Ovary (tissue), 9 donors: ENCODE measurements around the gene MX1. TPM values are rescaled to one million over a fixed set of nuclear protein-coding genes. Genes with fewer than 3 reads are reported as not detected.

ENCODE experiments used
- DNase-seq, 5 donors: peaks; one replicate each; pipeline ENCODE4 v3.0.0-alpha.2; 2019 to 2020
- H3K27ac ChIP-seq, 2 donors: fragments of 200-600 bp; one replicate each; pipeline versions ENCODE4 v1.5.1 to v1.8.0; 2019 to 2022
- H3K27me3 ChIP-seq: fragments of 200-600 bp; one replicate; pipeline ENCODE4 v1.8.0; 2022
- H3K36me3 ChIP-seq: fragments of 200-600 bp; sonication (generic); one replicate; pipeline ENCODE4 v1.5.1; 2019
- H3K4me1 ChIP-seq: one replicate; pipeline ENCODE4 v1.8.1; 2013; ENCODE audit warnings: mild to moderate bottlenecking, moderate library complexity; ENCODE audit not compliant: insufficient read depth
- H3K4me3 ChIP-seq: fragments of 200-600 bp; sonication (generic); one replicate; pipeline ENCODE4 v1.5.1; 2017
- H3K9me3 ChIP-seq, 2 donors: fragments of 200-600 bp in 1 of 2; sonication (generic) in 1 of 2; one replicate each; pipeline versions ENCODE4 v1.5.1 to v1.8.1; 2013 to 2019; ENCODE audit warnings: mild to moderate bottlenecking in 1 of 2, moderate library complexity in 1 of 2
- CTCF ChIP-seq, 3 donors: fragments of 450-650 bp in 2 of 3; fragments of 200-600 bp in 1 of 3; IDR thresholded peaks; one replicate each; pipeline versions ENCODE4 v1.5.1 to v1.8.0; 2016 to 2022; ENCODE audit warnings: antibody characterized with exemption in 3 of 3, mild to moderate bottlenecking in 1 of 3
- EP300 ChIP-seq: sonication (generic); formaldehyde crosslinking; IDR thresholded peaks from one replicate; pipeline ENCODE4 v1.6.1; 2017; ENCODE audit warnings: antibody characterized with exemption
- POLR2A ChIP-seq: fragments of 450-650 bp; IDR thresholded peaks from one replicate; pipeline ENCODE4 v1.6.1; 2017; ENCODE audit warnings: antibody characterized with exemption, mild to moderate bottlenecking, moderate library complexity
- WGBS, 3 donors: extraction: QIAGEN DNeasy Blood & Tissue Kit in 1 of 3; methylation state at CpG; one replicate each; pipeline versions ENCODE4 v1.1.5 to v1.1.7; 2013 to 2017; 5-methylcytosine and 5-hydroxymethylcytosine counted together
- intact Hi-C, 4 donors: fragments of 100-400 bp; cut with DNase I; formaldehyde crosslinking; loops; one replicate each; pipeline versions ENCODE4 v1.11.0 to v1.15.1; 2022 to 2023
- polyA plus RNA-seq, 2 donors: library from polyadenylated mRNA; stranded (reverse); fragments of 200-250 nt in 1 of 2; fragments of 350-450 nt in 1 of 2; fragmentation: Illumina TruSeq in 1 of 2; extraction: RNeasy Lipid Tissue Mini Kit (QIAGEN cat#74804) in 1 of 2; gene quantifications; one replicate each; pipeline ENCODE4 v1.2.3, GENCODE V29; 2013 to 2014
- total RNA-seq, 7 donors: library from RNA; depleted of rRNA in 2 of 7; stranded (reverse); fragments of >200 nt in 2 of 7; fragmentation: NEBNext Ultra II Directional in 3 of 7; extraction: Animal tissue kit (Norgen Biotek cat#: 25700) in 3 of 7; gene quantifications; one replicate each; pipeline versions ENCODE4 v1.1.0 to v1.2.4, GENCODE V29; 2016 to 2023
- donor health status: DM: no; HTN: no; CAD: no; lungs with moderate emphysema.
- donor health status: DM: no; HTN: no; CAD: no.
- donor health status: Bipolar disorder and iron deficiency.
- donor health status: DM: yes; HTN: yes; CAD: no.
- donor health status: DM: no; HTN: no; CAD: no.
- donor health status: DM: yes; HTN: yes; CAD: no.

Gene MX1
- total and polyA plus RNA-seq, 9 donors: 25.2 to 118 (median 43.5) TPM

GRCh38 chr21:41432562-41433460 is 6.8 kb downstream of the MX1 start:
- intact Hi-C loops: no loop called here

DNA sequence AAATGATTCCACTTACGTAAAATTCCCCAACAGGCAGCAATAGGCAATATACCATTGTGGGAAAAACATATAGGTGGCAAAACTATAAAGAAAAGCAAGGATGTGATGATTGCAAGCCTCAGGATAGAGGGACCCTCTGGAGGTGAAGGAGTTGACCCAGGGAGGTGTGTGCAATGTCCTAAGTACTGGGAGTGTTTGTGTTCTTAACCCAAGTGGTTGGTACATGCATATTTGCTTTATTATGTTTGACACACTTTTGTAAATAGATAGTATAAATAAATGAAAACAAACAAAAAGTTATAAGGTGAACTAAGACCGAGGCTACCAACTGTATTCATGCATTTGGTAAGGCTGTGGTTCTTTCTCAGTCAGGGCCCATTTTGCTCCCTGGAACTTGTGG is 7.5 kb downstream of the MX1 start:
- Histone ChIP-seq H3K27ac (no peak overlapping the region), H3K27me3 (no peaks in the 10 kb centered on the region), H3K4me3 (no peak overlapping the region), H3K36me3 (no peaks in the 10 kb centered on the region), H3K9me3 (no peaks in the 10 kb centered on the region), H3K4me1 (no peaks in the 10 kb centered on the region)
- no peak for TF ChIP-seq EP300
- TF ChIP-seq POLR2A: no peak
- TF ChIP-seq CTCF (IDR thresholded peaks at IDR 0.05): no peak
- no peak for DNase-seq
- intact Hi-C loops: no loop called here
- 96 to 97% (median 96%) methylated on average over 2 of the region's 2 CpGs for WGBS, 3 donors

More at GRCh38 chr21:41432562-41433460, 6.8 kb downstream of the MX1 start:
- TF ChIP-seq EP300 (no peak), CTCF (IDR thresholded peaks at IDR 0.05) (no peak), POLR2A (no peak)
- no peaks in the 10 kb centered on the region for H3K9me3 ChIP-seq
- no peaks in the 10 kb centered on the region for H3K27me3 ChIP-seq
- no peak overlapping the region for H3K4me3 ChIP-seq
- no peak overlapping the region for H3K27ac ChIP-seq
- 75 to 96% (median 77%) methylated on average over 10 of the region's 10 CpGs for WGBS, 3 donors
- no peaks in the 10 kb centered on the region for H3K4me1 ChIP-seq
- no peak for DNase-seq
- H3K36me3 ChIP-seq: no peaks in the 10 kb centered on the region

- no peak overlapping the region for H3K4me3 ChIP-seq
- H3K27ac ChIP-seq: no peak overlapping the region
- H3K9me3 ChIP-seq: no peaks in the 10 kb centered on the region
- TF ChIP-seq EP300 (no peak), CTCF (IDR thresholded peaks at IDR 0.05) (no peak), POLR2A (no peak)
- 95 to 98% (median 97%) methylated on average over 11 of the region's 11 CpGs for WGBS, 3 donors
- DNase-seq: no peak
- no peaks in the 10 kb centered on the region for H3K4me1 ChIP-seq
- no peaks in the 10 kb centered on the region for H3K36me3 ChIP-seq
- H3K27me3 ChIP-seq: no peaks in the 10 kb centered on the region
- intact Hi-C loops: no loop called here
These were observed 9.7 kb downstream of the MX1 start for GRCh38 chr21:41435706-41436105.

DNA sequence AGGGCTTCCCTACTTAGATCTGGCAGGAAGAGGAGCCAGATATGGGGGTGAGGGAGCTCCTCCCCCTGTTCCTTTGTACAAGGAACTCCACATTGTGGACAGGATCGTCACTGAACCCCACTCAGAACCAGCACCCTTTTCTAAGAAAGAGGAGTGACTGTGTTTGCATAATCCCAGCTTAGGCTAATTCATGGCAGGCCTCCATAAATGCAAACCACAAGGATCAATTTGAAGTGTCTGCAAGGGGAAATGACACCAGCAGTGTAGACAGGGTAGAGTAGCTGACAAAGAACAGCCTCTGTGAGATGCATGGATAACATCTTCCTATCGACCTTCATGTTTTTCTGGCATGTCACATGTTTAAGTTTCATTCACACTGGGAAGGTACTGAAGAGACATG is 11.7 kb downstream of the MX1 start:
- TF ChIP-seq EP300 (no peak), CTCF (IDR thresholded peaks at IDR 0.05) (no peak), POLR2A (no peak)
- no peaks in the 10 kb centered on the region for H3K4me1 ChIP-seq
- H3K27ac ChIP-seq: no peak overlapping the region
- DNase-seq: no peak
- no peaks in the 10 kb centered on the region for H3K27me3 ChIP-seq
- H3K4me3 ChIP-seq: no peak overlapping the region
- H3K36me3 ChIP-seq: no peaks in the 10 kb centered on the region
- intact Hi-C loops: no loop called here
- 63 to 70% (median 64%) methylated on average over 2 of the region's 2 CpGs for WGBS, 3 donors
- no peaks in the 10 kb centered on the region for H3K9me3 ChIP-seq
